Measurements from ENCODE around the gene FCAMR.

DNA sequence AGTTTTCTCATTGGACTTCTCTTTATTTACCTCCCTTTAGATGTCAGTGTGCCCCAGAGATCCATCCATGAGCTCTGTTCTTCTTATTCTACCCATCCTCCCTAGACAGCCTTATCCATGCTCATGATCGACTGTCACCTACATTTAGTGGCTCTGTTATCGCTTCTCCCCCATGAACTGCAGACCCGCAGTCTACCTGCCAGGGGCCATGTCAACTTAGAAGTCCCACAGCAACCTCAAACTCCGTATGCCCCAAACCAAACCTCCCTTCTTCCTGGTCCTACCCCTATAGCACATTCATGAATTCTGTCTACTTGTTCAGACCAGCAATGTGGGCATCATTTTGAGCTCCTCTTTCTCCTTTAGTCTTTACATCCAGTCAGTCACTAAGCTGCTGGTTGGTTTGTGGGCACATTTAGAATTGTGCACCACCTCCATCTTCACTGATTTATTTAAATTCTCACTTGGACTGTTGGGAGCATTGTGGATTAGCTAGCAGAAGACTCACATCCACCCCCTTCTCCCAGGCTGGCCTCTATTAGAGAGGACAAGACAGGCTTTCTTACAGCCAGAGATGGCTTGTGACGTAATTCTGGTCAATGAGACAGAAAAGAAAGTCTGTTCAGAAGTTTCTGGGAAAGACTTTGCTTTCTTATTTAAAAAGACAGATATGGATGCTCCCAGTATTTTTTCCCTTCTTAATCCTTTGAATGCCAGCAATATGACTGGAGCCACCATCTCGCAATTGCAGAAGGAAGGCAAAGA, 43.2 kb upstream of the FCAMR start:
- TF ChIP-seq, protein P1, sequence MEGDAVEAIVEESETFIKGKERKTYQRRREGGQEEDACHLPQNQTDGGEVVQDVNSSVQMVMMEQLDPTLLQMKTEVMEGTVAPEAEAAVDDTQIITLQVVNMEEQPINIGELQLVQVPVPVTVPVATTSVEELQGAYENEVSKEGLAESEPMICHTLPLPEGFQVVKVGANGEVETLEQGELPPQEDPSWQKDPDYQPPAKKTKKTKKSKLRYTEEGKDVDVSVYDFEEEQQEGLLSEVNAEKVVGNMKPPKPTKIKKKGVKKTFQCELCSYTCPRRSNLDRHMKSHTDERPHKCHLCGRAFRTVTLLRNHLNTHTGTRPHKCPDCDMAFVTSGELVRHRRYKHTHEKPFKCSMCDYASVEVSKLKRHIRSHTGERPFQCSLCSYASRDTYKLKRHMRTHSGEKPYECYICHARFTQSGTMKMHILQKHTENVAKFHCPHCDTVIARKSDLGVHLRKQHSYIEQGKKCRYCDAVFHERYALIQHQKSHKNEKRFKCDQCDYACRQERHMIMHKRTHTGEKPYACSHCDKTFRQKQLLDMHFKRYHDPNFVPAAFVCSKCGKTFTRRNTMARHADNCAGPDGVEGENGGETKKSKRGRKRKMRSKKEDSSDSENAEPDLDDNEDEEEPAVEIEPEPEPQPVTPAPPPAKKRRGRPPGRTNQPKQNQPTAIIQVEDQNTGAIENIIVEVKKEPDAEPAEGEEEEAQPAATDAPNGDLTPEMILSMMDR (conservative IDR thresholded peaks at IDR 0.05; ENCODE audit: low read depth, low read length), result no peak
- TF ChIP-seq EZH2 (IDR thresholded peaks at IDR 0.05; ENCODE audit: borderline replicate concordance, low read depth, low read length, poor library complexity, severe bottlenecking), result no peak

Measured in A673 (cell line).